Breast epithelium (tissue), 4 donors: ENCODE measurements around the gene SEC23IP. TPM values are rescaled to one million over a fixed set of nuclear protein-coding genes. Genes with fewer than 3 reads are reported as not detected.

ENCODE experiments used
- DNase-seq, 2 donors: peaks; one replicate each; pipeline ENCODE4 v3.0.0-alpha.2; 2019; ENCODE audit warnings: low spot score in 2 of 2
- H3K27ac ChIP-seq, 2 donors: fragments of 200-600 bp; sonication (generic) in 1 of 2; one replicate each; pipeline ENCODE4 v1.5.1; 2016 to 2019; ENCODE audit warnings: mild to moderate bottlenecking in 1 of 2
- H3K27me3 ChIP-seq, 2 donors: fragments of 200-600 bp; sonication (generic) in 1 of 2; one replicate each; pipeline versions ENCODE4 v1.5.1 to v1.6.0; 2017 to 2019; ENCODE audit warnings: control low read depth in 1 of 2, mild to moderate bottlenecking in 1 of 2
- H3K36me3 ChIP-seq: fragments of 200-600 bp; one replicate; pipeline ENCODE4 v1.5.1; 2019
- H3K4me1 ChIP-seq, 2 donors: fragments of 200-600 bp; sonication (generic); one replicate each; pipeline ENCODE4 v1.5.1; 2016 to 2019; ENCODE audit warnings: control low read depth in 1 of 2
- H3K4me3 ChIP-seq, 3 donors: fragments of 200-600 bp; sonication (generic); 1 replicate in 2 of 3; 2 replicates in 1 of 3; pipeline ENCODE4 v1.5.1; 2016 to 2019; ENCODE audit warnings: mild to moderate bottlenecking in 3 of 3, moderate library complexity in 2 of 3
- H3K9me3 ChIP-seq, 2 donors: fragments of 200-600 bp; sonication (generic) in 1 of 2; one replicate each; pipeline ENCODE4 v1.5.1; 2016 to 2019; ENCODE audit warnings: control low read depth in 1 of 2
- POLR2A ChIP-seq: fragments of 450-650 bp; IDR thresholded peaks from one replicate; pipeline ENCODE4 v1.6.1; 2016; ENCODE audit warnings: antibody characterized with exemption, mild to moderate bottlenecking, moderate library complexity
- POLR2AphosphoS5 ChIP-seq, 3 donors: sonication (generic); formaldehyde crosslinking; IDR thresholded peaks; one replicate each; pipeline ENCODE4 v1.6.1; 2017; ENCODE audit warnings: antibody characterized with exemption in 3 of 3
- intact Hi-C: fragments of 100-400 bp; cut with DNase I; formaldehyde crosslinking; loops from one replicate; pipeline ENCODE4 v1.15.1; 2023; ENCODE audit warnings: low total_unique reads
- total RNA-seq, 3 donors: library from RNA; depleted of rRNA; stranded (reverse); fragments of >200 nt; gene quantifications; one replicate each; pipeline ENCODE4 v1.1.0, GENCODE V29; 2016
- TF ChIP-seq, protein P1 (sequence below), 3 donors: fragments of 450-650 bp; IDR thresholded peaks; one replicate each; pipeline ENCODE4 v1.5.1; 2016 to 2017; ENCODE audit warnings: antibody characterized with exemption in 3 of 3, mild to moderate bottlenecking in 3 of 3, moderate library complexity in 3 of 3

Gene SEC23IP
- total RNA-seq = 10 to 100 TPM; 19.9 to 35.0 (median 25.9) TPM

GRCh38 chr10:119892188-119893065 lies at the start of gene SEC23IP:
SEC23IP (plus strand) TSS chr10:119892730; CDS start chr10:119892783, 53 bp downstream.
- H3K36me3 ChIP-seq = no peaks in the 10 kb centered on the region
- peak within 1 kb of the TSS; percentile 95 for H3K27ac ChIP-seq
- TF ChIP-seq, protein P1, sequence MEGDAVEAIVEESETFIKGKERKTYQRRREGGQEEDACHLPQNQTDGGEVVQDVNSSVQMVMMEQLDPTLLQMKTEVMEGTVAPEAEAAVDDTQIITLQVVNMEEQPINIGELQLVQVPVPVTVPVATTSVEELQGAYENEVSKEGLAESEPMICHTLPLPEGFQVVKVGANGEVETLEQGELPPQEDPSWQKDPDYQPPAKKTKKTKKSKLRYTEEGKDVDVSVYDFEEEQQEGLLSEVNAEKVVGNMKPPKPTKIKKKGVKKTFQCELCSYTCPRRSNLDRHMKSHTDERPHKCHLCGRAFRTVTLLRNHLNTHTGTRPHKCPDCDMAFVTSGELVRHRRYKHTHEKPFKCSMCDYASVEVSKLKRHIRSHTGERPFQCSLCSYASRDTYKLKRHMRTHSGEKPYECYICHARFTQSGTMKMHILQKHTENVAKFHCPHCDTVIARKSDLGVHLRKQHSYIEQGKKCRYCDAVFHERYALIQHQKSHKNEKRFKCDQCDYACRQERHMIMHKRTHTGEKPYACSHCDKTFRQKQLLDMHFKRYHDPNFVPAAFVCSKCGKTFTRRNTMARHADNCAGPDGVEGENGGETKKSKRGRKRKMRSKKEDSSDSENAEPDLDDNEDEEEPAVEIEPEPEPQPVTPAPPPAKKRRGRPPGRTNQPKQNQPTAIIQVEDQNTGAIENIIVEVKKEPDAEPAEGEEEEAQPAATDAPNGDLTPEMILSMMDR (IDR thresholded peaks at IDR 0.05) = peak in 2 of 3 donors; percentile 18 to 41
- TF ChIP-seq POLR2A (peak; percentile 73), POLR2AphosphoS5 (IDR thresholded peaks at IDR 0.05) (peak; percentile 92 to 97 (median 96))
- intact Hi-C loops = no loop called here
- peak within 1 kb of the TSS; percentile 79 to 94 (median 91) for H3K4me3 ChIP-seq
- H3K4me1 ChIP-seq = peaks cover 0 to 26% of the 10 kb centered on the region in 2 donors
- no peaks in the 10 kb centered on the region for H3K9me3 ChIP-seq
- peak; percentile 94 to 95 for DNase-seq
- H3K27me3 ChIP-seq = no peaks in the 10 kb centered on the region

GRCh38 chr10:119845656-119846055 lies 46.9 kb upstream of the SEC23IP start:
- no peak overlapping the region for H3K4me3 ChIP-seq
- DNase-seq = no peak
- H3K9me3 ChIP-seq = no peaks in the 10 kb centered on the region
- intact Hi-C loops = no loop called here
- TF ChIP-seq POLR2A (no peak), POLR2AphosphoS5 (IDR thresholded peaks at IDR 0.05) (no peak)
- TF ChIP-seq, protein P1 (IDR thresholded peaks at IDR 0.05) = no peak
- H3K4me1 ChIP-seq = no peaks in the 10 kb centered on the region
- no peaks in the 10 kb centered on the region for H3K36me3 ChIP-seq
- H3K27ac ChIP-seq = no peak overlapping the region
- H3K27me3 ChIP-seq = no peaks in the 10 kb centered on the region

DNA sequence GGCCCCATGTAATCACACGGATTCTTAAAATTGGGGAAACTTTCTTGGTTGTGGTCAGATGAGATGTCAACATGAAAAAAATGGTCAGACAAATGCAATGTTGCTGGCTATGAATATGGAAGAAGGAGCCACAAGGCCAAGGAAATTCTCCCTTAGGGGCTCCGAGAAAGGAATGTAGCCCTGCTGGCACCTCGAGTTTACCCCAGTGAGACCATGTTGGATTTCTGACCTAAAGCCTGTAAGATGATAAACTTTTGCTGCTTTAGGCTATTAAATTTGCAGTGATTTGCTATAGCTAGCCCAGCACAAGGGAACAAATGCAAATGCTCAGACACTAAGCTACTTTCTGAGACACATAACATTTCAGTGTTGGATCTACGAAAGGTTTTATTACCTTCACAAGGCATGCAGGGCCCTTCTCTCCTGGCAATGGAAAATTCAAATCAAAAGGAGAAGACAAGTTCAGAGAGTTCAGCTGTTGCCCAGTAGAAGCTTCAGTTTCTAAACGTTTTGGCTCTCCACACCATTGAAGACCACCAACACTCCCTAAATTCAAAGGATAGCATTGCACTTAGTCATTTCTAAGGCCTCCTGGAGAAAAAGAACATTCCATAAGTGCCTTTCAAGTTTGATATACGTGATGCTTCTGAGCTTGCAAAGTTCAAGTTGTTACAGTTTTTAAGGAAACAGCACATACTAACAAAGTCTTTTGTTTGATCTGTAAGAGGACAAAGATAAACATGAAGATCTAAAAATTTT lies 43.3 kb upstream of the SEC23IP start:
- TF ChIP-seq POLR2A (no peak), POLR2AphosphoS5 (IDR thresholded peaks at IDR 0.05) (no peak)
- TF ChIP-seq, protein P1 (IDR thresholded peaks at IDR 0.05) = no peak
- no peaks in the 10 kb centered on the region for H3K9me3 ChIP-seq
- no peaks in the 10 kb centered on the region for H3K4me1 ChIP-seq
- H3K4me3 ChIP-seq = no peak overlapping the region
- H3K27me3 ChIP-seq = no peaks in the 10 kb centered on the region
- H3K27ac ChIP-seq = no peak overlapping the region
- DNase-seq = no peak
- intact Hi-C loops = no loop called here
- H3K36me3 ChIP-seq = no peaks in the 10 kb centered on the region

DNA sequence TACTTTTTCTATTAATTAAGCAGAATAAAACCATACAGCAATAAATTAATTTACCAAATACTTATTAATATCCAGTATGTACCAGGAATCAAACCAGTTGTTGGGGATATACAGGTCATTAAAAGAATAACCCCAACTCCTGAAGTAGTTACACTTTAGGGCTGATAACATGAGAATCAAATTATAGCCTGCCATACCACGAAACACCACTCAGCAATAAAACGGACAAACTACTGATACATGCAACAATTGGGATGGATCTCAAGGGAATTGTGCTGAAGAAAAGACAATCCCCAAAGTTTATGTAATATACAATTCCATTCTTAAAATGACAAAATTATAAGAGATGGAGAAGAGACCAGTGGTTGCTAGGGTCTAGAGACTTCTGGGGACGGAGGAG lies 42.6 kb upstream of the SEC23IP start:
- no peak for TF ChIP-seq POLR2A
- TF ChIP-seq, protein P1 (IDR thresholded peaks at IDR 0.05) = no peak
- TF ChIP-seq POLR2AphosphoS5 (IDR thresholded peaks at IDR 0.05) = no peak
- no peak overlapping the region for H3K27ac ChIP-seq
- no peaks in the 10 kb centered on the region for H3K9me3 ChIP-seq
- no peaks in the 10 kb centered on the region for H3K27me3 ChIP-seq
- no peaks in the 10 kb centered on the region for H3K36me3 ChIP-seq
- DNase-seq = no peak
- no peaks in the 10 kb centered on the region for H3K4me1 ChIP-seq
- intact Hi-C loops = no loop called here
- no peak overlapping the region for H3K4me3 ChIP-seq

DNA sequence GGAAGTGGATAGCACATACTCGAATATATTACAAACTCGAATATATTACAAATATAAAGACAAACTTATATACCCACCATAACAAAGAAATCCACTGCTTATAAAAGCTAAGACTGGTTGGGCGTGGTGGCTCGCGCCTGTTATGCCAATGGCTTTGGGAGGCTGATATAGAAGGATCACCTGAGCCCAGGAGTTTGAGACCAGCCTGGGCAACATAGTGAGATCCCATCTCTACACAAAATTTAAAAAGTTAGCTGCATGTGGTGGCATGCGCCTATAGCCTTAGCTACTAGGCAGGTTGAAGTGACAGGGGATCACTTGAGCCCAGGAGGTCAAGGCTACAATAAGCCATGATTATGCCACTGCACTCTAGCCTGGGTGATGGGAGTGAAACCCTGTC lies 40.3 kb upstream of the SEC23IP start:
- TF ChIP-seq, protein P1 (IDR thresholded peaks at IDR 0.05) = no peak
- TF ChIP-seq POLR2AphosphoS5 (IDR thresholded peaks at IDR 0.05) = no peak
- TF ChIP-seq POLR2A = no peak
- Histone ChIP-seq H3K27ac (no peak overlapping the region), H3K27me3 (no peaks in the 10 kb centered on the region), H3K9me3 (no peaks in the 10 kb centered on the region), H3K36me3 (peaks cover 4% of the 10 kb centered on the region), H3K4me1 (no peaks in the 10 kb centered on the region), H3K4me3 (no peak overlapping the region)
- intact Hi-C loops = no loop called here
- DNase-seq = no peak
